ENCODE data around the gene KHDC4. TPM values are rescaled to one million over a fixed set of nuclear protein-coding genes. Genes with fewer than 3 reads are reported as not detected.
A peak's percentile ranks its signal among the peaks of the same experiment; 100 is the strongest.

The KHDC4 gene
- total and polyA plus RNA-seq, 9 of the 15 experiments (the other 6 are each of a cell fraction or from before 2014, with no cell fraction given) = 12.1 to 185 (median 65.6) TPM

DNA sequence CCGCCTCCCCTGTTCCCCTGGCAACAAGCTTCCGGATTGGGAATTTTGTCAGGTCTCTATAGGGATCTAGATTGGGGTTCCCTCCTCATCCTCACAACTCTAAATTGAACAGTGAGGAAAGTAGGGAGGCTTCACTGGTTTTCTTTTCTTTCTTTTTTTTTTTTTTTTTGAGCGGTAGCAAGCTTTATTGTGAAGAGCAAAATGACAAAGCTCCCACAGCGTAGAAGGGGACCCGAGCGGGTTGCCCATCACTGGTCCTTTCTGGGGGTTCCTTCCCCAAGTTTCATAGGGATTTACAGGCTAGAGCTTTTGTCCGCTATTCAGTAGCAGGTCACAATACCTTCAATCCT is 33.8 kb upstream of the KHDC4 start:
- intact Hi-C loops (cut with micrococcal nuclease) (no loop called here), in situ Hi-C loops (cut with MboI) (no loop called here)
- DNase-seq (ENCODE audit: extremely low read depth in 1 of 4, low spot score in 3 of 4) (no peak), ATAC-seq (no peak), FAIRE-seq (no peak)
- H3K9me3 ChIP-seq (replicated peaks; ENCODE audit: control insufficient read depth, insufficient read depth, low read depth, low read length) = no peaks in the 10 kb centered on the region
- no peak overlapping the region for H3K4me3 ChIP-seq
- ChIA-PET CTCF (ENCODE audit: low intra/inter-chr PET ratio) (no interaction called here), POLR2A (interaction anchor here (0.6 to 6.0 kb wide), 9 partner anchors 9 to 1302 kb away, joined by 3 to 41 read pairs (median 4); partner anchors contain the start of gene ARHGEF2)
- H3K79me2 ChIP-seq (ENCODE audit: control insufficient read depth, insufficient read depth, low read length) = peaks cover 60% of the 10 kb centered on the region
- H3K9ac ChIP-seq (ENCODE audit: insufficient read depth in 1 of 2, low read depth in 2 of 2, low read length in 2 of 2) = no peak overlapping the region; a peak in 1 of 4 replicates
- no TSS peak for BruUV-seq (replicated peaks)
- peaks cover 79% of the 10 kb centered on the region; the same call in 2 of the 3 replicates for H3K36me3 ChIP-seq (ENCODE audit: control insufficient read depth, insufficient read depth, low read length)
- TF ChIP-seq, protein P1, sequence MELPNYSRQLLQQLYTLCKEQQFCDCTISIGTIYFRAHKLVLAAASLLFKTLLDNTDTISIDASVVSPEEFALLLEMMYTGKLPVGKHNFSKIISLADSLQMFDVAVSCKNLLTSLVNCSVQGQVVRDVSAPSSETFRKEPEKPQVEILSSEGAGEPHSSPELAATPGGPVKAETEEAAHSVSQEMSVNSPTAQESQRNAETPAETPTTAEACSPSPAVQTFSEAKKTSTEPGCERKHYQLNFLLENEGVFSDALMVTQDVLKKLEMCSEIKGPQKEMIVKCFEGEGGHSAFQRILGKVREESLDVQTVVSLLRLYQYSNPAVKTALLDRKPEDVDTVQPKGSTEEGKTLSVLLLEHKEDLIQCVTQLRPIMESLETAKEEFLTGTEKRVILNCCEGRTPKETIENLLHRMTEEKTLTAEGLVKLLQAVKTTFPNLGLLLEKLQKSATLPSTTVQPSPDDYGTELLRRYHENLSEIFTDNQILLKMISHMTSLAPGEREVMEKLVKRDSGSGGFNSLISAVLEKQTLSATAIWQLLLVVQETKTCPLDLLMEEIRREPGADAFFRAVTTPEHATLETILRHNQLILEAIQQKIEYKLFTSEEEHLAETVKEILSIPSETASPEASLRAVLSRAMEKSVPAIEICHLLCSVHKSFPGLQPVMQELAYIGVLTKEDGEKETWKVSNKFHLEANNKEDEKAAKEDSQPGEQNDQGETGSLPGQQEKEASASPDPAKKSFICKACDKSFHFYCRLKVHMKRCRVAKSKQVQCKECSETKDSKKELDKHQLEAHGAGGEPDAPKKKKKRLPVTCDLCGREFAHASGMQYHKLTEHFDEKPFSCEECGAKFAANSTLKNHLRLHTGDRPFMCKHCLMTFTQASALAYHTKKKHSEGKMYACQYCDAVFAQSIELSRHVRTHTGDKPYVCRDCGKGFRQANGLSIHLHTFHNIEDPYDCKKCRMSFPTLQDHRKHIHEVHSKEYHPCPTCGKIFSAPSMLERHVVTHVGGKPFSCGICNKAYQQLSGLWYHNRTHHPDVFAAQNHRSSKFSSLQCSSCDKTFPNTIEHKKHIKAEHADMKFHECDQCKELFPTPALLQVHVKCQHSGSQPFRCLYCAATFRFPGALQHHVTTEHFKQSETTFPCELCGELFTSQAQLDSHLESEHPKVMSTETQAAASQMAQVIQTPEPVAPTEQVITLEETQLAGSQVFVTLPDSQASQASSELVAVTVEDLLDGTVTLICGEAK (IDR thresholded peaks at IDR 0.05) = peak; percentile 79
- TF ChIP-seq, protein P1 (CRISPR knock-in tag; IDR thresholded peaks at IDR 0.05) = peak; percentile 77
- peak; percentile 86 for TF ChIP-seq ZNF384 (IDR thresholded peaks at IDR 0.05; ENCODE audit: low read depth, low read length)
- no peak for TF ChIP-seq PURB (CRISPR knock-in tag; IDR thresholded peaks at IDR 0.05; ENCODE audit: low read depth)
- peaks cover 5% of the 10 kb centered on the region for H3K9me1 ChIP-seq (ENCODE audit: control insufficient read depth, insufficient read depth, low read length)
- H4K20me1 ChIP-seq (replicated peaks; ENCODE audit: control insufficient read depth, insufficient read depth, low read length) = peaks cover 6% of the 10 kb centered on the region; the same call in 1 of the 2 replicates
- H3K27me3 ChIP-seq (ENCODE audit: control insufficient read depth in 2 of 2, insufficient read depth in 2 of 2, low read length in 2 of 2) = no peaks in the 10 kb centered on the region
- 94% methylated on average over 6 of the region's 7 CpGs for WGBS (ENCODE audit: insufficient coverage, low coverage, missing lambda C conversion rate)
- H3K4me2 ChIP-seq (ENCODE audit: insufficient read depth, low read length) = no peak overlapping the region
- H3K4me1 ChIP-seq (replicated peaks in 1 of 2; ENCODE audit: control insufficient read depth in 2 of 2, insufficient read depth in 2 of 2, low read length in 2 of 2) = peaks cover 37 to 48% of the 10 kb centered on the region in 2 experiments
- H3K27ac ChIP-seq (ENCODE audit: extremely low read depth, low read depth, low read length) = no peak overlapping the region
- H2AFZ ChIP-seq (ENCODE audit: low read depth, low read length) = no peak overlapping the region

Measured in K562 (cell line).